NCI-H748 (cell line): ENCODE measurements around the gene LAMB4.

Experiments
- DNase-seq: peaks from one replicate; lab custom pipeline; 2025; ENCODE audit not compliant: unreplicated experiment; lab: John Stamatoyannopoulos, UW

The LAMB4 gene

GRCh38 chr7:107973861-107974260 lies 156.3 kb downstream of the LAMB4 start:
- no peak for DNase-seq
